Nephron (organoid): ENCODE results near the gene MAP3K12.

Experiments
- H3K27ac Mint-ChIP-seq, 3 experiments: 2 replicates each; pipeline ENCODE4 v1.8.0; 2020; ENCODE audit warnings: mixed read lengths in 3 of 3, mild to moderate bottlenecking in 2 of 3, moderate library complexity in 1 of 3
- H3K27me3 Mint-ChIP-seq: 2 replicates; pipeline ENCODE4 v1.8.0; 2021; ENCODE audit warnings: low read depth, mild to moderate bottlenecking, moderate library complexity, mixed read lengths
- H3K36me3 Mint-ChIP-seq: 2 replicates; pipeline ENCODE4 v1.8.0; 2020; ENCODE audit warnings: low read depth, mixed read lengths
- H3K4me1 Mint-ChIP-seq: 2 replicates; pipeline ENCODE4 v1.8.0; 2020; ENCODE audit warnings: mixed read lengths
- H3K4me3 Mint-ChIP-seq, 3 experiments: 2 replicates each; pipeline ENCODE4 v1.8.0; 2020; ENCODE audit warnings: mild to moderate bottlenecking in 3 of 3, mixed read lengths in 3 of 3, moderate library complexity in 2 of 3
- H3K9me3 Mint-ChIP-seq: 2 replicates; pipeline ENCODE4 v1.8.0; 2020; ENCODE audit warnings: mixed read lengths
- TF ChIP-seq, protein P1 (sequence below), 3 experiments: fragments of 200-600 bp; sonication (generic); IDR thresholded peaks; one replicate each; pipeline ENCODE4 v1.5.0; 2021; ENCODE audit warnings: antibody characterized with exemption in 3 of 3; ENCODE audit not compliant: unreplicated experiment in 3 of 3

The MAP3K12 gene

DNA sequence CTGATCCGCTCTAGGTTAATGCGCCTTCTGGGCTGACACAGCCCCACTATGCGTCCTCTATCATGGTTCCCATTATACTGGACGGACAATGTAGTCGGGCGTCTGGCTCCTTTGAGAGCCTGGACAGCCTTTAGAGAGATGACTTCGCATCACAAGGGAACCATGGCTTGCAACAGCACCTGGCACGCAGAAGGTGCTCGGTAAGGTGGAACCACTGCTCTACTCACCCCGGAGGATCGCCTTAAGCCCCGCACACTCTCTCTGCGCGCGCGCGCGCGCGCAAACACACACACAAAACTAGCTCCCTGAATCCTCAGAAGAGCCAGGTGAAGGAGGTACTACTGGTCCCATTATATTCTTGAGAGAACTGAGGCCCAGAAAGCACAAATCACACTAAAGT is 7.1 kb downstream of the MAP3K12 start:
- TF ChIP-seq, protein P1, sequence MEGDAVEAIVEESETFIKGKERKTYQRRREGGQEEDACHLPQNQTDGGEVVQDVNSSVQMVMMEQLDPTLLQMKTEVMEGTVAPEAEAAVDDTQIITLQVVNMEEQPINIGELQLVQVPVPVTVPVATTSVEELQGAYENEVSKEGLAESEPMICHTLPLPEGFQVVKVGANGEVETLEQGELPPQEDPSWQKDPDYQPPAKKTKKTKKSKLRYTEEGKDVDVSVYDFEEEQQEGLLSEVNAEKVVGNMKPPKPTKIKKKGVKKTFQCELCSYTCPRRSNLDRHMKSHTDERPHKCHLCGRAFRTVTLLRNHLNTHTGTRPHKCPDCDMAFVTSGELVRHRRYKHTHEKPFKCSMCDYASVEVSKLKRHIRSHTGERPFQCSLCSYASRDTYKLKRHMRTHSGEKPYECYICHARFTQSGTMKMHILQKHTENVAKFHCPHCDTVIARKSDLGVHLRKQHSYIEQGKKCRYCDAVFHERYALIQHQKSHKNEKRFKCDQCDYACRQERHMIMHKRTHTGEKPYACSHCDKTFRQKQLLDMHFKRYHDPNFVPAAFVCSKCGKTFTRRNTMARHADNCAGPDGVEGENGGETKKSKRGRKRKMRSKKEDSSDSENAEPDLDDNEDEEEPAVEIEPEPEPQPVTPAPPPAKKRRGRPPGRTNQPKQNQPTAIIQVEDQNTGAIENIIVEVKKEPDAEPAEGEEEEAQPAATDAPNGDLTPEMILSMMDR (IDR thresholded peaks at IDR 0.05; ENCODE audit: unreplicated experiment in 3 of 3), result no peak
- Mint-ChIP-seq H3K4me1 (peaks cover 47% of the 10 kb centered on the region), H3K36me3 (peaks cover 9% of the 10 kb centered on the region), H3K27me3 (no peaks in the 10 kb centered on the region), H3K27ac (peak overlapping the region; percentile 90 to 97 (median 95)), H3K4me3 (peak overlapping the region; percentile 86 to 88 (median 88)), H3K9me3 (no peaks in the 10 kb centered on the region)

DNA sequence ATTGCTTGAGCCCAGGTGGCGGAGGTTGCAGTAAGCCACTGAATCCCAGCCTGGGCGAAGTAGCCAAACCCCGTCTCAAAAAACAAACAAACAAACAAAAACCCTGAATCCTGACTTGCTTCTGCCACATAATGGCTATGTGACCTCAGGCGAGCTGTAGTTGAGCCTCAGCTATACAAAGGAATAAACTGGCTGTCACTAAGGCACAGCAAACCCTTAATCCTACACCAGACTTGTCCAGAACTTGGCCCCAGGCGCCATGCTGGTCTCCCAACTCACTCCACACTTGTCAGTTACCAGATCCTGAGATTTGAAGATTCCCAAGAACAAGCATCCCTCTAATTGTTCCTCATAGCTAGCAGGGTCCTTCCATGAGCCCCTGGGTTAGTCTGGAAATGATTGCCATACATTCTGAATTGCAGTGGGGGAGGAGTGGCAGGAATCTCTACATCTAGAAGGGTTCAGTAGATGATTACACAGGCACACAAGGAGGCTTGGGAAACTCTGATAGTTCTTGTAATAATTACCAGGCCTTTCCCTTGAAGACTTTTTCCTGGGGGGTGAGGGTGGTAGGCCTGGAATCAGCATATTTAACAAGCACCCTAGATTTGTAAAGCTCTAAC is 9.9 kb downstream of the MAP3K12 start:
- H3K36me3 Mint-ChIP-seq, result peaks cover 26% of the 10 kb centered on the region
- no peaks in the 10 kb centered on the region for H3K27me3 Mint-ChIP-seq
- peaks cover 29% of the 10 kb centered on the region for H3K4me1 Mint-ChIP-seq
- H3K9me3 Mint-ChIP-seq, result no peaks in the 10 kb centered on the region
- H3K4me3 Mint-ChIP-seq, result peak overlapping the region; percentile 38 to 55 (median 42)
- TF ChIP-seq, protein P1 (IDR thresholded peaks at IDR 0.05; ENCODE audit: unreplicated experiment in 3 of 3), result no peak
- peak overlapping the region; percentile 97 to 100 (median 99) for H3K27ac Mint-ChIP-seq

DNA sequence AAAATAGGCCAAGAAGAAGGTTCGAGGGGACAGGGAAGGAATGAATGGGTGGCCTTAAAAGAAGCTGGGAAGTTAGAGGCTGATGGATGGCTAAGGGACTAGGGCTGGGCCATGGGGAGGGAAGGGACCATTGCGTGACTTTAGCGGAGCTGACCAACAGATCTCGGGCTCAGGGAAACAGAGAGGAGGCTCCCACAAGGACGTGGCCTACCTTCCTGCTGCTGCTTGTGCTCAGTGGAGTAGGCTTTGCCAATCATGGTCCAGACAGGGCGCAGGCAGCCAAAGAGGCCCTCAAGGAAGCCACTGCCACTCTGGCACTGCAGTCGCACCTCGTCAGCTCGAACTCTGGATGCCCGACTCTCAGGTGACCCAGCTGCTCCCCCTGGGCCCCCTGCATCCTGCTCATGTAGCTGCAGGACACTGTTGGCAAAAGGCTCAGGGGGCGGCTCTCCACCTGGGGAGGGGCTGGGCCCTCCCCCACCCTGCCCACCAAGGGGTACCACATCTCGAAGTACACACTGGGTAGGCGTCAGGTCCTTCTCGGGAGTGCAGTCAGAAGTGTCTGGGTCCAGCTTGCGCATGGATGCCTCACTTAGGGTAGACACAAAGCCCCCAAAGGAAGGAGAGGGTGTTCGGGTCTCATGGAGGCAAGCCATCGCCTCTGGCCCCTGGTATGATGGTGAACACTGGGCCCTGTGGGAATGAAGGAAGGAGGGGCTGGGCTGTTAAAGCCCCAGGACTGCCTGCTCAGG is 12.3 kb downstream of the MAP3K12 start:
- Mint-ChIP-seq H3K4me3 (peak overlapping the region in 1 of 3 experiments; percentile 30), H3K9me3 (no peaks in the 10 kb centered on the region), H3K27ac (peak overlapping the region; percentile 54 to 100 (median 54)), H3K36me3 (peaks cover 43% of the 10 kb centered on the region), H3K27me3 (no peaks in the 10 kb centered on the region), H3K4me1 (peaks cover 11% of the 10 kb centered on the region)
- TF ChIP-seq, protein P1 (IDR thresholded peaks at IDR 0.05; ENCODE audit: unreplicated experiment in 3 of 3), result no peak

DNA sequence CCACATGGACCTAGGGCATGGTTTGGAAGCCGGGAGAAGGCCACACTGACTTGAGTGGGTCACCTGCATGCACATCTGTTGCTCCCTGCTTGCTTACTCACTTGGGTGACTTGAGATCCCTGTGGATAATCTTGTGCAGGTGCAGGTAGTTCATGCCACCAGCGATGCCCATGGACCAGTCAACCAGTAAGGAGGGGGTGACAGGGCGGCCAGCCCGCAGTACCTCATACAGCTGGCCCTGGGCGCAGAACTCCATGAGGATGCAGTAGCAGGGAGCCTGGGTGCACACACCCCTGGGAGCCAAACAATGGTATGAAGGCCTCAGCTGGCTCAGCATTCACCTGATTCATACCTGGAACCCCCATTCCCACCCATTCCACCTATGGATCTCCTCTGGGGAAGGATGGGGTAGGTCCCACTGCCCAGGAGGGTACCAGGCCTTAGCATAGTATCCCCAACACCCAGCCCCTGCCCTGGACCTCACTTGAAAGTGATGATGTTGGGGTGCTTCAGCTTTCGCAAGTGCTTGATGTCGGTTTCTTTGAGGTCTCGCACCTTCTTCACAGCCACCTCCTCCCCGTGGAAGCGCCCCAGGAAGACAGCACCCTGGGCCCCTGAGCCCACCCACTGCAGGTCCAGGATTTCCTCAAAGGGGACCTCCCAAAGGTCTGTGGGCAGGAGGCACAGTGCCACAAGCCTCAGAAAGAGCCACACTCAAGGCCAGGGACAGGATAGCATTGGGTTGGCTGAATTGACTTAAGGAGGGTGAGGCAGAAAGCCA is 13.1 kb downstream of the MAP3K12 start:
- TF ChIP-seq, protein P1 (IDR thresholded peaks at IDR 0.05; ENCODE audit: unreplicated experiment in 3 of 3), result no peak
- Mint-ChIP-seq H3K4me1 (peaks cover 10% of the 10 kb centered on the region), H3K27me3 (no peaks in the 10 kb centered on the region), H3K27ac (peak overlapping the region in 2 of 3 experiments; percentile 54 to 64), H3K4me3 (peak overlapping the region in 1 of 3 experiments; percentile 30), H3K9me3 (no peaks in the 10 kb centered on the region), H3K36me3 (peaks cover 47% of the 10 kb centered on the region)

DNA sequence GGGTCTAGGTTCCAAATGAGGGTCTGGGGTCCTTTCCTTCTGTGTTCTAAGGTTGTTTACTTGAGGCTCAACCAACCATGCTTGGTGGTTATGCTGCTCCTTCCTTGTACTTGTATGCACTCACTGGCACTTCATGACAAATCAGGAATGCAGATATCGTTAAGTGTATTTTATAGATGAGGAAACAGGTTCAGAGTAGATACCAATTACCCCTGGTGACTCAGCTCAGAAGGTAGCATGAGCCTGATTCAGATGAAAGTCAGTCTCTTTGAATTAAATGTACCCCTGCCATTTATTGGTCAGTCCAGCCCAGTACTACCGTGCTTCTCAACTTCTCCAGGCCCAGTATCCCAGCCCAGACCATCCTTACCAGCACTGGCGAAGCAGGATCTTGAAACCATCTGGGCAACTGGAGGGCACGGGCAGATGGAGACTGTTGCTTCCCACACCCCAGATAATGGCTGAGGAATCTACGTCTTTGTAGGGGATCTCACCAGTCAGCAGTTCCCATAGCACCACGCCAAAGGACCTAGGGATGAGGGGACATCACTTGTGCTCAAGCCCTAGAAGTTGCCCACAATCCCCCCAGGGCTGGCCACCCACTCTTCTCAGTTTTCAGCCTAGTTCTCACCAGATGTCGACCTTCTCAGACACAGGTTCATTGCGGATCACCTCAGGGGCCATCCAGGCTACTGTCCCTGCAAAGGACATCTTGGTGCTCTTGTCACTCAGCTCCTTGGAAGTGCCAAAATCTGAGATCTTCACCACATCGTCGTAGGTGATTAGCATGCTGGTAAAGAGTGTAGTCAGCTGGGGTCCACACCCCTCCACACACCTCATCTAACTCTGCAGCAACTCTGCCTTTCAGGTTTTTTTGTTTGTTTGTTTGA is 14.3 kb downstream of the MAP3K12 start:
- Mint-ChIP-seq H3K9me3 (no peaks in the 10 kb centered on the region), H3K4me1 (peaks cover 10% of the 10 kb centered on the region), H3K27ac (peak overlapping the region; percentile 29 to 69 (median 31)), H3K27me3 (no peaks in the 10 kb centered on the region), H3K36me3 (peaks cover 51% of the 10 kb centered on the region), H3K4me3 (no peak overlapping the region)
- TF ChIP-seq, protein P1 (IDR thresholded peaks at IDR 0.05; ENCODE audit: unreplicated experiment in 3 of 3), result no peak
